Measurements from ENCODE around the gene WNT7A.
A peak's percentile ranks its signal among the peaks of the same experiment; 100 is the strongest.

The WNT7A gene

GRCh38 chr3:13884851-13885703 is 5.2 kb upstream of the WNT7A start:
- peak in 1 of 2 experiments; percentile 7 for DNase-seq

- no peak for DNase-seq
These were observed 3.8 kb upstream of the WNT7A start for GRCh38 chr3:13883681-13884080.

- no peak for DNase-seq
These were observed 3.0 kb upstream of the WNT7A start for GRCh38 chr3:13882876-13883275.

GRCh38 chr3:13881536-13882410 is 1.9 kb upstream of the WNT7A start:
- no peak for DNase-seq

GRCh38 chr3:13880811-13881156 is 913 bp upstream of the WNT7A start:
- no peak for DNase-seq

GRCh38 chr3:13879102-13879945 is 547 bp downstream of the WNT7A start:
- DNase-seq = no peak

GRCh38 chr3:13878281-13879101 is 1.4 kb downstream of the WNT7A start:
- no peak for DNase-seq

- no peak for DNase-seq
These were observed 2.0 kb downstream of the WNT7A start for GRCh38 chr3:13877911-13878280.

GRCh38 chr3:13876451-13877100 is 3.3 kb downstream of the WNT7A start:
- DNase-seq = no peak

- DNase-seq = no peak
These were observed 5.0 kb downstream of the WNT7A start for GRCh38 chr3:13874891-13875290.

GRCh38 chr3:13873818-13874217 is 6.1 kb downstream of the WNT7A start:
- no peak for DNase-seq

GRCh38 chr3:13872451-13872850 is 7.4 kb downstream of the WNT7A start:
- no peak for DNase-seq

- no peak for DNase-seq
These were observed 8.1 kb downstream of the WNT7A start for GRCh38 chr3:13871791-13872190.

- no peak for DNase-seq
These were observed 9.0 kb downstream of the WNT7A start for GRCh38 chr3:13870902-13871301.

- DNase-seq = no peak
These were observed 10.0 kb downstream of the WNT7A start for GRCh38 chr3:13869761-13870343.

- no peak for DNase-seq
These were observed 10.8 kb downstream of the WNT7A start for GRCh38 chr3:13868844-13869724.

- DNase-seq = no peak
These were observed 12.1 kb downstream of the WNT7A start for GRCh38 chr3:13867732-13868131.

GRCh38 chr3:13866041-13866965 is 13.6 kb downstream of the WNT7A start:
- no peak for DNase-seq

GRCh38 chr3:13865581-13865980 is 14.3 kb downstream of the WNT7A start:
- no peak for DNase-seq
